ENCODE data around the gene HMMR. TPM values are rescaled to one million over a fixed set of nuclear protein-coding genes. Genes with fewer than 3 reads are reported as not detected.

The HMMR gene
- total RNA-seq, 1 donor from 2014 or later, result 0.91 TPM

DNA sequence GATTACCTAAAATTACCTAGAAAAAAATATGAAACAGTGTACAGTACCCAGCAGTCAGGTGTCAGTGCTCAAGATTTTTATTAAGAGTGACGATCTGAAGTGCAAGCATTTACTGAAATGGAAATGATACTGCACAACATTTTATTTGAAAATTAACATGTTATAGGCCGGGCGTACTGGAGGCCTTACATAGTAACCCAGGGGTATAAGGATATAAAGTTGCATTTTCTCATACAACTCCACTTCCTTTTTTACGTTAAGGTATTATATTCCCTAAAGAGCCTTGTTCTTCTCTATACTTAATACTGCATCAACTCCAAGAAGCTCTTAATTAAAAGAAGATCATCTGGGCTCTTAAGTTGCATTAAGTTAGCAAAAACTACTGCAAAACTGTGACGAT lies 48.3 kb downstream of the HMMR start:
- Histone ChIP-seq H3K27me3 (ENCODE audit: low read depth) (no peaks in the 10 kb centered on the region), H3K36me3 (peaks cover 17% of the 10 kb centered on the region), H3K4me1 (peaks cover 91% of the 10 kb centered on the region), H3K27ac (replicated peaks) (peak overlapping the region; percentile 99), H3K4me3 (peak overlapping the region; percentile 90), H3K9me3 (replicated peaks) (no peaks in the 10 kb centered on the region)
- intact Hi-C loops (cut with micrococcal nuclease), result no loop called here
- TF ChIP-seq, protein P1, sequence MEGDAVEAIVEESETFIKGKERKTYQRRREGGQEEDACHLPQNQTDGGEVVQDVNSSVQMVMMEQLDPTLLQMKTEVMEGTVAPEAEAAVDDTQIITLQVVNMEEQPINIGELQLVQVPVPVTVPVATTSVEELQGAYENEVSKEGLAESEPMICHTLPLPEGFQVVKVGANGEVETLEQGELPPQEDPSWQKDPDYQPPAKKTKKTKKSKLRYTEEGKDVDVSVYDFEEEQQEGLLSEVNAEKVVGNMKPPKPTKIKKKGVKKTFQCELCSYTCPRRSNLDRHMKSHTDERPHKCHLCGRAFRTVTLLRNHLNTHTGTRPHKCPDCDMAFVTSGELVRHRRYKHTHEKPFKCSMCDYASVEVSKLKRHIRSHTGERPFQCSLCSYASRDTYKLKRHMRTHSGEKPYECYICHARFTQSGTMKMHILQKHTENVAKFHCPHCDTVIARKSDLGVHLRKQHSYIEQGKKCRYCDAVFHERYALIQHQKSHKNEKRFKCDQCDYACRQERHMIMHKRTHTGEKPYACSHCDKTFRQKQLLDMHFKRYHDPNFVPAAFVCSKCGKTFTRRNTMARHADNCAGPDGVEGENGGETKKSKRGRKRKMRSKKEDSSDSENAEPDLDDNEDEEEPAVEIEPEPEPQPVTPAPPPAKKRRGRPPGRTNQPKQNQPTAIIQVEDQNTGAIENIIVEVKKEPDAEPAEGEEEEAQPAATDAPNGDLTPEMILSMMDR (IDR thresholded peaks at IDR 0.05; ENCODE audit: borderline replicate concordance), result no peak
- no peak for DNase-seq

- Histone ChIP-seq H3K9me3 (replicated peaks) (no peaks in the 10 kb centered on the region), H3K27me3 (ENCODE audit: low read depth) (no peaks in the 10 kb centered on the region), H3K4me1 (peaks cover 84% of the 10 kb centered on the region), H3K4me3 (peak overlapping the region; percentile 90), H3K36me3 (peaks cover 24% of the 10 kb centered on the region), H3K27ac (replicated peaks) (peak overlapping the region; percentile 99)
- no peak for DNase-seq
- intact Hi-C loops (cut with micrococcal nuclease), result no loop called here
- TF ChIP-seq, protein P1 (IDR thresholded peaks at IDR 0.05; ENCODE audit: borderline replicate concordance), result no peak
Measured at GRCh38 chr5:163509291-163509951, 49.0 kb downstream of the HMMR start.

- H3K36me3 ChIP-seq, result peaks cover 55% of the 10 kb centered on the region
- intact Hi-C loops (cut with micrococcal nuclease), result no loop called here
- no peak overlapping the region for H3K27ac ChIP-seq (replicated peaks)
- H3K27me3 ChIP-seq (ENCODE audit: low read depth), result no peaks in the 10 kb centered on the region
- TF ChIP-seq, protein P1 (IDR thresholded peaks at IDR 0.05; ENCODE audit: borderline replicate concordance), result no peak
- no peak overlapping the region for H3K4me3 ChIP-seq
- no peaks in the 10 kb centered on the region for H3K9me3 ChIP-seq (replicated peaks)
- DNase-seq, result no peak
- H3K4me1 ChIP-seq, result peaks cover 57% of the 10 kb centered on the region
Measured at GRCh38 chr5:163512526-163512925, 52.1 kb downstream of the HMMR start.

- DNase-seq, result no peak
- Histone ChIP-seq H3K4me3 (no peak overlapping the region), H3K27ac (replicated peaks) (no peak overlapping the region), H3K36me3 (peaks cover 10% of the 10 kb centered on the region), H3K9me3 (replicated peaks) (no peaks in the 10 kb centered on the region), H3K27me3 (ENCODE audit: low read depth) (no peaks in the 10 kb centered on the region), H3K4me1 (peaks cover 8% of the 10 kb centered on the region)
- TF ChIP-seq, protein P1 (IDR thresholded peaks at IDR 0.05; ENCODE audit: borderline replicate concordance), result no peak
- intact Hi-C loops (cut with micrococcal nuclease), result no loop called here
Measured at GRCh38 chr5:163525096-163525495, 64.7 kb downstream of the HMMR start.

GRCh38 chr5:163529698-163530097 lies 69.3 kb downstream of the HMMR start:
- Histone ChIP-seq H3K27ac (replicated peaks) (peak overlapping the region; percentile 42), H3K9me3 (replicated peaks) (no peaks in the 10 kb centered on the region), H3K4me3 (no peak overlapping the region), H3K27me3 (ENCODE audit: low read depth) (no peaks in the 10 kb centered on the region), H3K36me3 (no peaks in the 10 kb centered on the region), H3K4me1 (peaks cover 26% of the 10 kb centered on the region)
- TF ChIP-seq, protein P1 (IDR thresholded peaks at IDR 0.05; ENCODE audit: borderline replicate concordance), result no peak
- peak; percentile 24 for DNase-seq
- intact Hi-C loops (cut with micrococcal nuclease), result no loop called here
